ENCODE data around the gene GOT2. TPM values are rescaled to one million over a fixed set of nuclear protein-coding genes. Genes with fewer than 3 reads are reported as not detected.
"Not testable (repeated sequence)": the region's sequence is repeated elsewhere in the genome, so short reads cannot be mapped to it uniquely, and the experiment has no call there.

Gene GOT2
- total RNA-seq, 1 experiment from 2014 or later: 96.9 TPM

- DNase-seq (ENCODE audit: unreplicated experiment): no peak
- TF ChIP-seq CTCF (IDR thresholded peaks at IDR 0.05; ENCODE audit: unreplicated experiment): no peak
- no TSS peak for BruUV-seq (replicated peaks)
- H3K27ac Mint-ChIP-seq (ENCODE audit: low read depth, unreplicated experiment): no peak overlapping the region
- intact Hi-C loops (cut with micrococcal nuclease): no loop called here
- H3K4me3 Mint-ChIP-seq (ENCODE audit: unreplicated experiment): no peak overlapping the region
- H3K27me3 Mint-ChIP-seq (ENCODE audit: insufficient read depth, unreplicated experiment): no peaks in the 10 kb centered on the region
- POLR2A ChIA-PET: no interaction called here
- H3K36me3 Mint-ChIP-seq (ENCODE audit: insufficient read depth, unreplicated experiment): no peaks in the 10 kb centered on the region
- H3K9me3 Mint-ChIP-seq (ENCODE audit: unreplicated experiment): no peaks in the 10 kb centered on the region
- CTCF ChIA-PET: no interaction called here
- H3K4me1 Mint-ChIP-seq (ENCODE audit: insufficient read depth, unreplicated experiment): no peaks in the 10 kb centered on the region
These were observed 10.4 kb upstream of the GOT2 start for GRCh38 chr16:58744497-58744896.

GRCh38 chr16:58741976-58742375 is 7.9 kb upstream of the GOT2 start:
- intact Hi-C loops (cut with micrococcal nuclease): no loop called here
- no TSS peak for BruUV-seq (replicated peaks)
- Mint-ChIP-seq H3K4me3 (ENCODE audit: unreplicated experiment) (no peak overlapping the region), H3K9me3 (ENCODE audit: unreplicated experiment) (no peaks in the 10 kb centered on the region), H3K27me3 (ENCODE audit: insufficient read depth, unreplicated experiment) (no peaks in the 10 kb centered on the region), H3K4me1 (ENCODE audit: insufficient read depth, unreplicated experiment) (no peaks in the 10 kb centered on the region), H3K27ac (ENCODE audit: low read depth, unreplicated experiment) (no peak overlapping the region), H3K36me3 (ENCODE audit: insufficient read depth, unreplicated experiment) (no peaks in the 10 kb centered on the region)
- DNase-seq (ENCODE audit: unreplicated experiment): no peak
- ChIA-PET CTCF (no interaction called here), POLR2A (no interaction called here)
- TF ChIP-seq CTCF (IDR thresholded peaks at IDR 0.05; ENCODE audit: unreplicated experiment): no peak

GRCh38 chr16:58741166-58741565 is 7.0 kb upstream of the GOT2 start:
- H3K4me1 Mint-ChIP-seq (ENCODE audit: insufficient read depth, unreplicated experiment): no peaks in the 10 kb centered on the region
- no TSS peak for BruUV-seq (replicated peaks)
- no peak overlapping the region for H3K4me3 Mint-ChIP-seq (ENCODE audit: unreplicated experiment)
- ChIA-PET CTCF (no interaction called here), POLR2A (no interaction called here)
- no peak for DNase-seq (ENCODE audit: unreplicated experiment)
- no peak overlapping the region for H3K27ac Mint-ChIP-seq (ENCODE audit: low read depth, unreplicated experiment)
- no peaks in the 10 kb centered on the region for H3K27me3 Mint-ChIP-seq (ENCODE audit: insufficient read depth, unreplicated experiment)
- no peak for TF ChIP-seq CTCF (IDR thresholded peaks at IDR 0.05; ENCODE audit: unreplicated experiment)
- no peaks in the 10 kb centered on the region for H3K36me3 Mint-ChIP-seq (ENCODE audit: insufficient read depth, unreplicated experiment)
- H3K9me3 Mint-ChIP-seq (ENCODE audit: unreplicated experiment): no peaks in the 10 kb centered on the region
- intact Hi-C loops (cut with micrococcal nuclease): no loop called here

GRCh38 chr16:58738672-58739296 is 4.7 kb upstream of the GOT2 start:
- POLR2A ChIA-PET: interaction anchor here (0.6 kb wide), 2 partner anchors 63 to 1607 kb away, joined by 3 read pairs; no protein-coding TSS in a partner anchor
- no peak overlapping the region for H3K27ac Mint-ChIP-seq (ENCODE audit: low read depth, unreplicated experiment)
- no peak overlapping the region for H3K4me3 Mint-ChIP-seq (ENCODE audit: unreplicated experiment)
- intact Hi-C loops (cut with micrococcal nuclease): loop anchor here (10.0 kb wide), 1 partner anchor 54 kb away; the partner anchor contains the start of gene SLC38A7
- no peaks in the 10 kb centered on the region for H3K27me3 Mint-ChIP-seq (ENCODE audit: insufficient read depth, unreplicated experiment)
- no peaks in the 10 kb centered on the region for H3K4me1 Mint-ChIP-seq (ENCODE audit: insufficient read depth, unreplicated experiment)
- H3K36me3 Mint-ChIP-seq (ENCODE audit: insufficient read depth, unreplicated experiment): no peaks in the 10 kb centered on the region
- no TSS peak for BruUV-seq (replicated peaks)
- H3K9me3 Mint-ChIP-seq (ENCODE audit: unreplicated experiment): no peaks in the 10 kb centered on the region
- no peak for TF ChIP-seq CTCF (IDR thresholded peaks at IDR 0.05; ENCODE audit: unreplicated experiment)
- no peak for DNase-seq (ENCODE audit: unreplicated experiment)
- CTCF ChIA-PET: interaction anchor here (0.7 to 1.3 kb wide), 3 partner anchors 11 to 55 kb away, joined by 3 to 4 read pairs (median 3); no protein-coding TSS in a partner anchor

- intact Hi-C loops (cut with micrococcal nuclease): loop anchor here (10.0 kb wide), 1 partner anchor 52 kb away; the partner anchor contains the start of gene SLC38A7
These were observed 2.2 kb upstream of the GOT2 start for GRCh38 chr16:58736341-58736740.

More at GRCh38 chr16:58736341-58736740, 2.2 kb upstream of the GOT2 start:
- H3K4me3 Mint-ChIP-seq (ENCODE audit: unreplicated experiment); H3K36me3 Mint-ChIP-seq (ENCODE audit: insufficient read depth, unreplicated experiment); POLR2A ChIA-PET; H3K27me3 Mint-ChIP-seq (ENCODE audit: insufficient read depth, unreplicated experiment); CTCF ChIA-PET; H3K9me3 Mint-ChIP-seq (ENCODE audit: unreplicated experiment); BruUV-seq (replicated peaks); DNase-seq (ENCODE audit: unreplicated experiment); H3K27ac Mint-ChIP-seq (ENCODE audit: low read depth, unreplicated experiment): not testable (repeated sequence)
- H3K4me1 Mint-ChIP-seq (ENCODE audit: insufficient read depth, unreplicated experiment): peaks cover 11% of the 10 kb centered on the region
